OCI-LY3 (cell line): ENCODE data around the gene SNX21.

ENCODE experiments used
- CTCF ChIP-seq: fragments of 200-600, 300-600 bp; sonication (generic); IDR thresholded peaks from 2 replicates; pipeline ENCODE4 v1.5.1; 2014; ENCODE audit warnings: antibody characterized with exemption, low read length, low read depth
- EZH2phosphoT487 ChIP-seq: fragments of 200-600 bp; shearing (Covaris generic); IDR thresholded peaks from 2 replicates; pipeline ENCODE4 v1.6.1; 2018; ENCODE audit warnings: antibody characterized with exemption, mixed run types, low read depth

GRCh38 chr20:45813006-45813340 is 20.6 kb upstream of the SNX21 start:
- TF ChIP-seq EZH2phosphoT487 (no peak), CTCF (no peak)
